K562 (cell line): ENCODE data around the gene SNX4. TPM values are rescaled to one million over a fixed set of nuclear protein-coding genes. Genes with fewer than 3 reads are reported as not detected.

Source experiments
- ATAC-seq: fragments of 200-7000 bp; cut with Tn5 transposase; 3 replicates; pipeline ENCODE4 v1.9.1; 2020; ENCODE audit warnings: moderate library complexity
- BruUV-seq: library from RNA; stranded (reverse); fragments of 400-500 nt; replicated peaks from 2 replicates; lab custom pipeline; 2021; lab: Mats Ljungman, UMichigan
- CTCF ChIA-PET: fragments of 300-600 bp; formaldehyde crosslinking; extraction: SDS; loops from one replicate; lab custom pipeline; 2021; ENCODE audit warnings: low intra/inter-chr PET ratio; lab: Yijun Ruan, JAX
- POLR2A ChIA-PET: fragments of 300-600, 350-650 bp; sonication (Branson Sonifier 250); formaldehyde crosslinking; extraction: SDS; loops from one replicate; lab custom pipeline; 2021; ENCODE audit warnings: antibody characterized with exemption, inconsistent platforms; lab: Yijun Ruan, JAX
- DNase-seq, 4 experiments: peaks; one replicate each; pipeline versions ENCODE4 v3.0.0 to v3.0.0-alpha.2; 2011 to 2018; ENCODE audit warnings: low spot score in 3 of 4, mixed read lengths in 3 of 4; ENCODE audit errors: extremely low read depth in 1 of 4
- FAIRE-seq: peaks from 2 replicates; lab custom pipeline; 2011; peaks lifted over from hg19 to GRCh38; lab: Jason Lieb, UNC
- H2AFZ ChIP-seq: 2 replicates; pipeline ENCODE4 v1.6.0; 2011; ENCODE audit warnings: low read depth, low read length, control low read depth, inconsistent platforms
- H3K27ac ChIP-seq: fragments of 200-600 bp; 3 replicates; pipeline ENCODE4 v1.8.0; 2011; ENCODE audit warnings: low read depth, mild to moderate bottlenecking, control low read depth, inconsistent platforms, low read length, moderate library complexity, mixed read lengths; ENCODE audit errors: extremely low read depth
- H3K27me3 ChIP-seq, 2 experiments: fragments of 300-600 bp in 1 of 2; 2 replicates in 1 of 2; 3 replicates in 1 of 2; pipeline versions ENCODE4 v1.6.0 to v1.8.0; 2011; ENCODE audit warnings: inconsistent platforms in 2 of 2, low read length in 2 of 2, mild to moderate bottlenecking in 1 of 2, mixed read lengths in 1 of 2, moderate library complexity in 1 of 2; ENCODE audit not compliant: control insufficient read depth in 2 of 2, insufficient read depth in 2 of 2
- H3K36me3 ChIP-seq: fragments of 300-600 bp; 3 replicates; pipeline ENCODE4 v1.8.0; 2011; ENCODE audit warnings: mild to moderate bottlenecking, low read length, inconsistent platforms; ENCODE audit not compliant: control insufficient read depth, insufficient read depth
- H3K4me1 ChIP-seq, 2 experiments: fragments of 200-600 bp in 1 of 2; replicated peaks in 1 of 2; 2 replicates in 1 of 2; 3 replicates in 1 of 2; pipeline versions ENCODE4 v1.5.1 to v1.8.0; 2011; ENCODE audit warnings: inconsistent platforms in 2 of 2, low read length in 2 of 2, mild to moderate bottlenecking in 1 of 2, mixed read lengths in 1 of 2, moderate library complexity in 1 of 2; ENCODE audit not compliant: control insufficient read depth in 2 of 2, insufficient read depth in 2 of 2
- H3K4me2 ChIP-seq: 2 replicates; pipeline ENCODE4 v1.6.1; 2011; ENCODE audit warnings: low read length, control low read depth, inconsistent platforms, mixed read lengths; ENCODE audit not compliant: insufficient read depth
- H3K4me3 ChIP-seq: fragments of 200-600 bp; sonication (generic), shearing (Covaris generic); 2 replicates; pipeline ENCODE4 v1.5.1; 2016; ENCODE audit warnings: control low read depth, inconsistent platforms
- H3K79me2 ChIP-seq: fragments of 200-600 bp; 3 replicates; pipeline ENCODE4 v1.8.0; 2011; ENCODE audit warnings: low read length, inconsistent platforms; ENCODE audit not compliant: control insufficient read depth, insufficient read depth
- H3K9ac ChIP-seq, 2 experiments: 2 replicates each; pipeline versions ENCODE4 v1.6.0 to v1.6.1; 2011; ENCODE audit warnings: low read depth in 2 of 2, low read length in 2 of 2, control low read depth in 1 of 2, inconsistent platforms in 1 of 2, mild to moderate bottlenecking in 1 of 2, mixed read lengths in 1 of 2; ENCODE audit not compliant: insufficient read depth in 1 of 2
- H3K9me1 ChIP-seq: one replicate; pipeline ENCODE4 v1.6.0; 2011; ENCODE audit warnings: inconsistent platforms, mild to moderate bottlenecking, low read length, moderate library complexity; ENCODE audit not compliant: control insufficient read depth, insufficient read depth
- H3K9me3 ChIP-seq: replicated peaks from 2 replicates; pipeline ENCODE4 v1.5.1; 2011; ENCODE audit warnings: low read depth, low read length, inconsistent platforms; ENCODE audit not compliant: control insufficient read depth, insufficient read depth
- H4K20me1 ChIP-seq: replicated peaks from 2 replicates; pipeline ENCODE4 v1.6.1; 2011; ENCODE audit warnings: low read length, inconsistent platforms, mixed read lengths; ENCODE audit not compliant: control insufficient read depth, insufficient read depth
- BACH1 ChIP-seq: fragments of 200-800 bp; sonication (Bioruptor generic); IDR thresholded peaks from 2 replicates; pipeline ENCODE4 v1.6.1; 2016; ENCODE audit warnings: missing genetic modification characterization, missing compliant biosample characterization
- BRD9 ChIP-seq: fragments of 450-650 bp; IDR thresholded peaks from 2 replicates; pipeline ENCODE4 v1.6.1; 2018; ENCODE audit warnings: low read depth; ENCODE audit not compliant: partially characterized antibody
- FOXK1 ChIP-seq: sonication (generic); formaldehyde crosslinking; IDR thresholded peaks from 2 replicates; pipeline ENCODE4 v1.8.0; 2022; ENCODE audit warnings: missing genetic modification reagents, mild to moderate bottlenecking, borderline replicate concordance
- HDAC3 ChIP-seq: fragments of 450-650 bp; IDR thresholded peaks from 2 replicates; pipeline ENCODE4 v1.6.1; 2018; ENCODE audit warnings: borderline replicate concordance, mild to moderate bottlenecking, moderate library complexity; ENCODE audit not compliant: partially characterized antibody
- IRF2 ChIP-seq: sonication (generic); formaldehyde crosslinking; IDR thresholded peaks from 2 replicates; pipeline ENCODE4 v1.8.1; 2022; ENCODE audit warnings: mild to moderate bottlenecking, missing genetic modification reagents
- KLF16 ChIP-seq: IDR thresholded peaks from 2 replicates; pipeline ENCODE4 v1.6.1; 2016; ENCODE audit warnings: antibody characterized with exemption
- L3MBTL2 ChIP-seq: fragments of 450-650 bp; IDR thresholded peaks from 2 replicates; pipeline ENCODE4 v1.6.1; 2016; ENCODE audit warnings: mild to moderate bottlenecking, moderate library complexity
- LCOR ChIP-seq: sonication (generic); formaldehyde crosslinking; IDR thresholded peaks from 2 replicates; pipeline ENCODE4 v1.8.0; 2022; ENCODE audit warnings: mild to moderate bottlenecking, missing genetic modification reagents
- NFE2L1 ChIP-seq: fragments of 450-650 bp; IDR thresholded peaks from 2 replicates; pipeline ENCODE4 v1.6.1; 2016; ENCODE audit warnings: missing genetic modification characterization, low read depth, mild to moderate bottlenecking, missing compliant biosample characterization, moderate library complexity, borderline replicate concordance
- NFXL1 ChIP-seq: fragments of 450-650 bp; formaldehyde crosslinking; IDR thresholded peaks from 2 replicates; pipeline ENCODE4 v1.4.0; 2021; ENCODE audit warnings: mild to moderate bottlenecking
- OTX1 ChIP-seq: fragments of 450-650 bp; formaldehyde crosslinking; IDR thresholded peaks from 2 replicates; pipeline ENCODE4 v1.4.0; 2022; ENCODE audit warnings: mild to moderate bottlenecking
- PRPF4 ChIP-seq: fragments of 200-400 bp; formaldehyde crosslinking; IDR thresholded peaks from one replicate; pipeline ENCODE4 v1.6.1; 2017; ENCODE audit warnings: low read length, low read depth, mild to moderate bottlenecking; ENCODE audit not compliant: insufficient read depth, poor library complexity, severe bottlenecking
- TFAM ChIP-seq: fragments of 250-450 bp; sonication (Bioruptor Pico); conservative IDR thresholded peaks from 2 replicates; pipeline ENCODE4 v1.5.0; 2021; ENCODE audit warnings: mild to moderate bottlenecking, moderate library complexity
- WGBS: fragments of 100-300 bp; shearing (Covaris generic); methylation state at CpG from one replicate; pipeline ENCODE4 v1.1.6; 2016; ENCODE audit warnings: low coverage, mixed read lengths; ENCODE audit not compliant: insufficient coverage; ENCODE audit errors: missing lambda C conversion rate; 5-methylcytosine and 5-hydroxymethylcytosine counted together
- in situ Hi-C: fragments of 300-500 bp; cut with MboI; formaldehyde crosslinking; loops from 4 replicates; pipeline ENCODE4 v1.15.0; 2018; ENCODE audit warnings: inconsistent platforms, mixed read lengths
- intact Hi-C: fragments of 100-400 bp; cut with micrococcal nuclease; formaldehyde crosslinking; loops from 2 replicates; pipeline ENCODE4 v1.14.2; 2022
- polyA plus RNA-seq, 8 experiments: library from polyadenylated mRNA; depleted of rRNA in 4 of 8; stranded (reverse) in 5 of 8; unstranded in 3 of 8; fragments of >200 nt; fragmentation: Nextera tagmentation in 2 of 8; fragmentation: Illumina TruSeq in 1 of 8; extraction: Ambion mirVana in 2 of 8; extraction: Trizol in 1 of 8; gene quantifications; 2 replicates each; pipeline versions ENCODE4 v1.2.1 to v1.2.3, GENCODE V29; 2011 to 2014; ENCODE audit warnings: inconsistent platforms in 1 of 8, missing spikeins in 1 of 8
- total RNA-seq, 7 experiments: library from RNA; depleted of rRNA in 6 of 7; stranded (reverse); fragments of >200 nt in 6 of 7; fragmentation: Illumina TruSeq in 2 of 7; extraction: Trizol in 2 of 7; gene quantifications; 2 replicates each; pipeline versions ENCODE4 v1.2.1 to v1.2.3, GENCODE V29; 2011 to 2021; ENCODE audit warnings: low replicate concordance in 1 of 7
- TF ChIP-seq, protein P1 (sequence below), 2 experiments: IDR thresholded peaks in 1 of 2; conservative IDR thresholded peaks in 1 of 2; 2 replicates each; pipeline ENCODE4 v1.6.1; 2016; ENCODE audit warnings: low read depth in 2 of 2, mild to moderate bottlenecking in 1 of 2, missing compliant biosample characterization in 1 of 2, missing genetic modification characterization in 1 of 2, moderate library complexity in 1 of 2
- TF ChIP-seq, protein P2 (sequence below): fragments of 450-650 bp; IDR thresholded peaks from 2 replicates; pipeline ENCODE4 v1.6.1; 2016; ENCODE audit warnings: mild to moderate bottlenecking
- TF ChIP-seq, protein P3 (sequence below): fragments of 250-450 bp; sonication (Bioruptor Pico); IDR thresholded peaks from 2 replicates; pipeline ENCODE4 v1.9.0; 2021; ENCODE audit warnings: mild to moderate bottlenecking, inconsistent platforms

SNX4 gene
- total and polyA plus RNA-seq, 9 of the 15 experiments (the other 6 are each of a cell fraction or from before 2014, with no cell fraction given) = 11.4 to 40.3 (median 30.0) TPM

DNA sequence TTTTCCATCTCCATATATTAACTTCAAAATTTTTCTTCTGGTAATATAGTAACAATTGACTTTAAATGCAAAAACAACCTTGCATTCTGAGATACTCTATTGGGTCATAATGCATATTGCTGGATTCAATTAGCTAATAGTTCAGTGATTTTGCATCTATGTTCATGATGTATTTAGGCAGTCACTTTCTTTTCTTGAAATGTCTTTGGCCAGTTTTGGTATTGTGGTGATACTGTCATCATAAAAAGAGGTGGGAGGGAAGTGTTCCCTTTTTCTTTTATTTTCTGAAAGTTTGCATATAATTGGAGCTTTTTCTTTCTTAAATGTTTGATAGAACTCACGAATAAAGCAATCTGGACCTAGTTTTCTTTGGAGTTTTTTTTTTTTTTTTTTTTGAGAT, 77.5 kb downstream of the SNX4 start:
- BruUV-seq = no TSS peak
- no peaks in the 10 kb centered on the region for H4K20me1 ChIP-seq
- intact Hi-C loops = no loop called here
- no peaks in the 10 kb centered on the region for H3K9me1 ChIP-seq
- WGBS = 100% methylated on average over 1 of the region's 1 CpG
- FAIRE-seq (no peak), ATAC-seq (no peak), DNase-seq (no peak)
- no peak overlapping the region for H3K27ac ChIP-seq
- peaks cover 12% of the 10 kb centered on the region; the same call in 1 of the 3 replicates for H3K36me3 ChIP-seq
- no peak overlapping the region for H3K4me3 ChIP-seq
- no peaks in the 10 kb centered on the region for H3K9me3 ChIP-seq
- ChIA-PET POLR2A (interaction anchor here (0.7 kb wide), 1 partner anchor 81 kb away, joined by 5 read pairs; no protein-coding TSS in a partner anchor), CTCF (no interaction called here)
- no peaks in the 10 kb centered on the region for H3K27me3 ChIP-seq
- H3K4me1 ChIP-seq = peaks cover 21 to 24% of the 10 kb centered on the region in 2 experiments; a peak in 4 of 5 replicates
- in situ Hi-C loops = no loop called here
- no peak overlapping the region for H2AFZ ChIP-seq
- H3K4me2 ChIP-seq = no peak overlapping the region
- no peaks in the 10 kb centered on the region for H3K79me2 ChIP-seq
- no peak overlapping the region for H3K9ac ChIP-seq
- TF ChIP-seq FOXK1 (CRISPR knock-in tag) (no peak), HDAC3 (no peak), TFAM (CRISPR knock-in tag) (no peak), NFXL1 (CRISPR knock-in tag) (no peak), KLF16 (no peak), IRF2 (CRISPR knock-in tag) (no peak), LCOR (CRISPR knock-in tag) (no peak), BACH1 (tag) (no peak), NFE2L1 (tag) (no peak), L3MBTL2 (no peak), BRD9 (no peak), OTX1 (CRISPR knock-in tag) (no peak), PRPF4 (no peak)
- TF ChIP-seq, protein P1, sequence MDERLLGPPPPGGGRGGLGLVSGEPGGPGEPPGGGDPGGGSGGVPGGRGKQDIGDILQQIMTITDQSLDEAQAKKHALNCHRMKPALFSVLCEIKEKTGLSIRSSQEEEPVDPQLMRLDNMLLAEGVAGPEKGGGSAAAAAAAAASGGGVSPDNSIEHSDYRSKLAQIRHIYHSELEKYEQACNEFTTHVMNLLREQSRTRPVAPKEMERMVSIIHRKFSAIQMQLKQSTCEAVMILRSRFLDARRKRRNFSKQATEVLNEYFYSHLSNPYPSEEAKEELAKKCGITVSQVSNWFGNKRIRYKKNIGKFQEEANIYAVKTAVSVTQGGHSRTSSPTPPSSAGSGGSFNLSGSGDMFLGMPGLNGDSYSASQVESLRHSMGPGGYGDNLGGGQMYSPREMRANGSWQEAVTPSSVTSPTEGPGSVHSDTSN (CRISPR knock-in tag; IDR thresholded peaks at IDR 0.05; ENCODE audit: low read depth) = no peak
- TF ChIP-seq, protein P1 (tag; conservative IDR thresholded peaks at IDR 0.05; ENCODE audit: low read depth) = no peak
- TF ChIP-seq, protein P2, sequence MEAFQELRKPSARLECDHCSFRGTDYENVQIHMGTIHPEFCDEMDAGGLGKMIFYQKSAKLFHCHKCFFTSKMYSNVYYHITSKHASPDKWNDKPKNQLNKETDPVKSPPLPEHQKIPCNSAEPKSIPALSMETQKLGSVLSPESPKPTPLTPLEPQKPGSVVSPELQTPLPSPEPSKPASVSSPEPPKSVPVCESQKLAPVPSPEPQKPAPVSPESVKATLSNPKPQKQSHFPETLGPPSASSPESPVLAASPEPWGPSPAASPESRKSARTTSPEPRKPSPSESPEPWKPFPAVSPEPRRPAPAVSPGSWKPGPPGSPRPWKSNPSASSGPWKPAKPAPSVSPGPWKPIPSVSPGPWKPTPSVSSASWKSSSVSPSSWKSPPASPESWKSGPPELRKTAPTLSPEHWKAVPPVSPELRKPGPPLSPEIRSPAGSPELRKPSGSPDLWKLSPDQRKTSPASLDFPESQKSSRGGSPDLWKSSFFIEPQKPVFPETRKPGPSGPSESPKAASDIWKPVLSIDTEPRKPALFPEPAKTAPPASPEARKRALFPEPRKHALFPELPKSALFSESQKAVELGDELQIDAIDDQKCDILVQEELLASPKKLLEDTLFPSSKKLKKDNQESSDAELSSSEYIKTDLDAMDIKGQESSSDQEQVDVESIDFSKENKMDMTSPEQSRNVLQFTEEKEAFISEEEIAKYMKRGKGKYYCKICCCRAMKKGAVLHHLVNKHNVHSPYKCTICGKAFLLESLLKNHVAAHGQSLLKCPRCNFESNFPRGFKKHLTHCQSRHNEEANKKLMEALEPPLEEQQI = no peak
- TF ChIP-seq, protein P3, sequence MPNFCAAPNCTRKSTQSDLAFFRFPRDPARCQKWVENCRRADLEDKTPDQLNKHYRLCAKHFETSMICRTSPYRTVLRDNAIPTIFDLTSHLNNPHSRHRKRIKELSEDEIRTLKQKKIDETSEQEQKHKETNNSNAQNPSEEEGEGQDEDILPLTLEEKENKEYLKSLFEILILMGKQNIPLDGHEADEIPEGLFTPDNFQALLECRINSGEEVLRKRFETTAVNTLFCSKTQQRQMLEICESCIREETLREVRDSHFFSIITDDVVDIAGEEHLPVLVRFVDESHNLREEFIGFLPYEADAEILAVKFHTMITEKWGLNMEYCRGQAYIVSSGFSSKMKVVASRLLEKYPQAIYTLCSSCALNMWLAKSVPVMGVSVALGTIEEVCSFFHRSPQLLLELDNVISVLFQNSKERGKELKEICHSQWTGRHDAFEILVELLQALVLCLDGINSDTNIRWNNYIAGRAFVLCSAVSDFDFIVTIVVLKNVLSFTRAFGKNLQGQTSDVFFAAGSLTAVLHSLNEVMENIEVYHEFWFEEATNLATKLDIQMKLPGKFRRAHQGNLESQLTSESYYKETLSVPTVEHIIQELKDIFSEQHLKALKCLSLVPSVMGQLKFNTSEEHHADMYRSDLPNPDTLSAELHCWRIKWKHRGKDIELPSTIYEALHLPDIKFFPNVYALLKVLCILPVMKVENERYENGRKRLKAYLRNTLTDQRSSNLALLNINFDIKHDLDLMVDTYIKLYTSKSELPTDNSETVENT = no peak
